ENCODE data around the gene KBTBD2.
"Not testable (repeated sequence)": the region's sequence is repeated elsewhere in the genome, so short reads cannot be mapped to it uniquely, and the experiment has no call there.

KBTBD2 gene

DNA sequence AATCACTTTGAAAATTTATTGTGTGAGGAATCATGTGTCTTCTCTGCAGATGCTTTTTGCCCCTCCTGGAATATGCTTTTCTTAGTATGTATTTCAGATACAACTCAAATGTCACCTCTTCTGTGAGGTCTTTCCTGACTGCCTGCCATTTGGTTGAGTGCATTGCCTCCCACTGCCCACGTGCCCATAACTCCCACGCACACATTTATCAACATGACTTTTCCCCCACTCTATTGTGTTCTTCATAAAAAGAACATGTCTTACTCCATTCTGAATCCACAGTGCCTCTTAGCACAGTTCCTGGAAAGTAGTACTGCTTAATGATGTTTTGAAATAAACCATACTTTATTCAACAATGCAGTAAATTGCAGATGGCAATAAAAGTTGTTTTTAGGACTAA is 42.9 kb downstream of the KBTBD2 start:
- not testable (repeated sequence) for H4K91ac ChIP-seq (ENCODE audit: low read depth, low read length, poor library complexity); H3K4me3 ChIP-seq (ENCODE audit: low read length in 2 of 2); H2BK5ac ChIP-seq (ENCODE audit: low read length); H4K8ac ChIP-seq (ENCODE audit: low read depth, low read length); H3K14ac ChIP-seq (ENCODE audit: low read length); H3K18ac ChIP-seq (ENCODE audit: low read length); DNase-seq (ENCODE audit: low spot score); H3K23ac ChIP-seq (ENCODE audit: low read depth, low read length, poor library complexity); H3K4me1 ChIP-seq (ENCODE audit: control insufficient read depth in 2 of 2, insufficient read depth in 1 of 2, low read depth in 1 of 2, low read length in 2 of 2); H3K36me3 ChIP-seq (replicated peaks in 1 of 2; ENCODE audit: control insufficient read depth in 2 of 2, insufficient read depth in 2 of 2, low read length in 2 of 2); H3K9ac ChIP-seq (ENCODE audit: low read depth, low read length, poor library complexity); H3K27me3 ChIP-seq (ENCODE audit: control insufficient read depth in 3 of 3, insufficient read depth in 3 of 3, low read depth in 1 of 3, low read length in 3 of 3); H3K79me1 ChIP-seq (ENCODE audit: low read depth, low read length); H2BK12ac ChIP-seq (ENCODE audit: low read length); H2BK120ac ChIP-seq (ENCODE audit: low read depth, low read length); H2BK15ac ChIP-seq (ENCODE audit: low read length); H3K4me2 ChIP-seq (ENCODE audit: insufficient read depth, low read length, poor library complexity, severe bottlenecking); H3K27ac ChIP-seq (replicated peaks; ENCODE audit: low read length); H2AFZ ChIP-seq (ENCODE audit: low read length); H2AK5ac ChIP-seq (ENCODE audit: low read depth, low read length); H3K9me3 ChIP-seq (replicated peaks in 1 of 2; ENCODE audit: control insufficient read depth in 2 of 2, insufficient read depth in 1 of 2, low read depth in 1 of 2, low read length in 2 of 2); H3K4ac ChIP-seq (ENCODE audit: low read length)
- no CpG with 5 or more reads among the region's 2 CpGs for WGBS, 2 donors (ENCODE audit: extremely low coverage in 2 of 2, insufficient read length in 2 of 2, insufficient replicate concordance in 1 of 2)

GRCh38 chr7:32846630-32847225 is 44.8 kb downstream of the KBTBD2 start:
- Histone ChIP-seq H3K9ac (ENCODE audit: low read depth, low read length, poor library complexity) (no peak overlapping the region), H2BK12ac (ENCODE audit: low read length) (no peak overlapping the region), H3K79me1 (ENCODE audit: low read depth, low read length) (no peaks in the 10 kb centered on the region), H3K36me3 (replicated peaks in 1 of 2; ENCODE audit: control insufficient read depth in 2 of 2, insufficient read depth in 2 of 2, low read length in 2 of 2) (no peaks in the 10 kb centered on the region), H3K4me3 (ENCODE audit: low read length in 2 of 2) (no peak overlapping the region), H3K9me3 (replicated peaks in 1 of 2; ENCODE audit: control insufficient read depth in 2 of 2, insufficient read depth in 1 of 2, low read depth in 1 of 2, low read length in 2 of 2) (no peaks in the 10 kb centered on the region), H2AFZ (ENCODE audit: low read length) (no peak overlapping the region), H2BK15ac (ENCODE audit: low read length) (no peak overlapping the region), H3K4ac (ENCODE audit: low read length) (no peak overlapping the region), H4K8ac (ENCODE audit: low read depth, low read length) (no peak overlapping the region), H2AK5ac (ENCODE audit: low read depth, low read length) (no peak overlapping the region), H3K4me2 (ENCODE audit: insufficient read depth, low read length, poor library complexity, severe bottlenecking) (no peak overlapping the region), H2BK120ac (ENCODE audit: low read depth, low read length) (no peak overlapping the region), H3K14ac (ENCODE audit: low read length) (no peak overlapping the region), H3K27ac (replicated peaks; ENCODE audit: low read length) (no peak overlapping the region), H4K91ac (ENCODE audit: low read depth, low read length, poor library complexity) (no peak overlapping the region), H3K27me3 (ENCODE audit: control insufficient read depth in 3 of 3, insufficient read depth in 3 of 3, low read depth in 1 of 3, low read length in 3 of 3) (no peaks in the 10 kb centered on the region), H3K23ac (ENCODE audit: low read depth, low read length, poor library complexity) (no peak overlapping the region), H3K18ac (ENCODE audit: low read length) (no peak overlapping the region), H2BK5ac (ENCODE audit: low read length) (no peak overlapping the region), H3K4me1 (ENCODE audit: control insufficient read depth in 2 of 2, insufficient read depth in 1 of 2, low read depth in 1 of 2, low read length in 2 of 2) (no peaks in the 10 kb centered on the region)
- WGBS, 2 donors (ENCODE audit: extremely low coverage in 2 of 2, insufficient read length in 2 of 2, insufficient replicate concordance in 1 of 2): no CpG with 5 or more reads among the region's 9 CpGs
- DNase-seq (ENCODE audit: low spot score): peak; percentile 65

DNA sequence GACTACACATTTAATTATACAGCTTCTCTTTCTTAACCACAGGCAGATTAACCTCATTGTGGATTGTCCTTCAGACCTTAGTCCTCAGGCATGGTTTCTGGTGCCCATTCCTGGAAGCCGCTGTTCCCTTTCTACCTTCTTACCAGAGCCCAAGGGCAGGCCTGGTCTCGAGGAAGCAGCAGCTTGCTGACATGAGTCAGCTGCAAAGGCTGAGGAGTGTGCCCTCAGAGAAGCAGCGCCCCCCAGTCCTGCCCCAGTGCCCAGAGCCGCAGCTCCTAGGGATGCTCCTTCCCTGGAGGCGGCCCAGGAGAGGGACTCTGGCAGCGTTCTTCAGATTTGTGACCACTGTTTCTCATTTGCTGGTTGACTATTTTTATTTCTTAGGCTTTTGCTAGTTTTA is 46.8 kb downstream of the KBTBD2 start:
- H2AFZ ChIP-seq (ENCODE audit: low read length); H3K18ac ChIP-seq (ENCODE audit: low read length); H2BK15ac ChIP-seq (ENCODE audit: low read length); H3K4me1 ChIP-seq (ENCODE audit: control insufficient read depth in 2 of 2, insufficient read depth in 1 of 2, low read depth in 1 of 2, low read length in 2 of 2); H3K14ac ChIP-seq (ENCODE audit: low read length); H3K79me1 ChIP-seq (ENCODE audit: low read depth, low read length); H3K9me3 ChIP-seq (replicated peaks in 1 of 2; ENCODE audit: control insufficient read depth in 2 of 2, insufficient read depth in 1 of 2, low read depth in 1 of 2, low read length in 2 of 2); H2BK5ac ChIP-seq (ENCODE audit: low read length); H4K8ac ChIP-seq (ENCODE audit: low read depth, low read length); H3K4me3 ChIP-seq (ENCODE audit: low read length in 2 of 2); H3K4me2 ChIP-seq (ENCODE audit: insufficient read depth, low read length, poor library complexity, severe bottlenecking); H3K23ac ChIP-seq (ENCODE audit: low read depth, low read length, poor library complexity); H3K36me3 ChIP-seq (replicated peaks in 1 of 2; ENCODE audit: control insufficient read depth in 2 of 2, insufficient read depth in 2 of 2, low read length in 2 of 2); H3K9ac ChIP-seq (ENCODE audit: low read depth, low read length, poor library complexity); H2BK12ac ChIP-seq (ENCODE audit: low read length); H3K27me3 ChIP-seq (ENCODE audit: control insufficient read depth in 3 of 3, insufficient read depth in 3 of 3, low read depth in 1 of 3, low read length in 3 of 3); H3K4ac ChIP-seq (ENCODE audit: low read length); H4K91ac ChIP-seq (ENCODE audit: low read depth, low read length, poor library complexity); H2AK5ac ChIP-seq (ENCODE audit: low read depth, low read length); H2BK120ac ChIP-seq (ENCODE audit: low read depth, low read length); H3K27ac ChIP-seq (replicated peaks; ENCODE audit: low read length); DNase-seq (ENCODE audit: low spot score): not testable (repeated sequence)
- no CpG with 5 or more reads among the region's 6 CpGs for WGBS, 2 donors (ENCODE audit: extremely low coverage in 2 of 2, insufficient read length in 2 of 2, insufficient replicate concordance in 1 of 2)

DNA sequence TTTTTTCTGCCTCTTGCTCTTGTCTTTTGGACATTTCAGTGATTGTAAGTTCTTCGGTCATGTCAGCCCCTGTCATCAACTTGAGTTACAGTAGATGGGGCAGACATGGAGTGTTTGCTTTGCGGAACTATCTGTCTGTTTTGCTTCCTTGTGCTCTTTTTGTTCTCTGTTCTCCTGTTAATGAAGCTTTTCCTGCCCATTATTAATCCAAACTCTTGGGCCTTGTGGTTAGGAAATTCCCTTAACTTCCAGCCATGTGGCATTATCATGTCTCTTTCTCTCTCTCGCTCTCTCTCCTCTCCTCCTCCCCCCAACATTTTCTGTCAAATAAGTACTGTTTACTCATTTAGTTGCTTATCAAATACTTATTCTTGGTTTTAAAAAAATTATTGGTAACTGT is 47.8 kb downstream of the KBTBD2 start:
- DNase-seq (ENCODE audit: low spot score); H3K9me3 ChIP-seq (replicated peaks in 1 of 2; ENCODE audit: control insufficient read depth in 2 of 2, insufficient read depth in 1 of 2, low read depth in 1 of 2, low read length in 2 of 2); H2AK5ac ChIP-seq (ENCODE audit: low read depth, low read length); H2AFZ ChIP-seq (ENCODE audit: low read length); H3K36me3 ChIP-seq (replicated peaks in 1 of 2; ENCODE audit: control insufficient read depth in 2 of 2, insufficient read depth in 2 of 2, low read length in 2 of 2); H3K4me3 ChIP-seq (ENCODE audit: low read length in 2 of 2); H3K14ac ChIP-seq (ENCODE audit: low read length); H3K4me1 ChIP-seq (ENCODE audit: control insufficient read depth in 2 of 2, insufficient read depth in 1 of 2, low read depth in 1 of 2, low read length in 2 of 2); H3K9ac ChIP-seq (ENCODE audit: low read depth, low read length, poor library complexity); H3K23ac ChIP-seq (ENCODE audit: low read depth, low read length, poor library complexity); H2BK5ac ChIP-seq (ENCODE audit: low read length); H3K27ac ChIP-seq (replicated peaks; ENCODE audit: low read length); H4K91ac ChIP-seq (ENCODE audit: low read depth, low read length, poor library complexity); H2BK15ac ChIP-seq (ENCODE audit: low read length); H3K4ac ChIP-seq (ENCODE audit: low read length); H3K27me3 ChIP-seq (ENCODE audit: control insufficient read depth in 3 of 3, insufficient read depth in 3 of 3, low read depth in 1 of 3, low read length in 3 of 3); H3K79me1 ChIP-seq (ENCODE audit: low read depth, low read length); H4K8ac ChIP-seq (ENCODE audit: low read depth, low read length); H3K18ac ChIP-seq (ENCODE audit: low read length); H2BK120ac ChIP-seq (ENCODE audit: low read depth, low read length); H3K4me2 ChIP-seq (ENCODE audit: insufficient read depth, low read length, poor library complexity, severe bottlenecking); H2BK12ac ChIP-seq (ENCODE audit: low read length): not testable (repeated sequence)
- no CpG with 5 or more reads among the region's 3 CpGs for WGBS, 2 donors (ENCODE audit: extremely low coverage in 2 of 2, insufficient read length in 2 of 2, insufficient replicate concordance in 1 of 2)
